Measurements from ENCODE around the gene METTL22. TPM values are rescaled to one million over a fixed set of nuclear protein-coding genes. Genes with fewer than 3 reads are reported as not detected.

Gene METTL22
- total and polyA plus RNA-seq, 2 donors (not counting 1 experiment from before 2014, with no cell fraction given), result 49.5 to 62.9 TPM

DNA sequence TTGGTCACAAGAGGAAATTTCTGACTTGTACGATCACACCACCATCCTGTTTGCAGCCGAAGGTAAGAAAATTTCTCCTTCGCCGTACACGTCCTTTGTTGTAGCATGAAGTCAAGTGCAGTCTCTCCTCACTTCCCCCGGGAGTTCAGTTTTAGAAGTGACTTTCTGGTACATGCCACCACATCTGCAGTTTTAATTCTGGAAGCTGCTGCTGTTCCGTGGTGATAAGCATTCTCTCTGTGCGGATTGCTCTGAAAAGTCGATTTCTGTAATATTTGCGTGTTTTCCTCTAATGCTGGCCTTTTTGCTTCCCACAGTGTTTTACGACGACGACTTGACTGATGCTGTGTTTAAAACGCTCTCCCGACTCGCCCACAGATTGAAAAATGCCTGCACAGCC, 20.6 kb downstream of the METTL22 start:
- Histone ChIP-seq H3K9ac (ENCODE audit: low read length) (no peak overlapping the region), H3K79me2 (ENCODE audit: control insufficient read depth, insufficient read depth, low read length) (no peaks in the 10 kb centered on the region), H4K20me1 (ENCODE audit: control insufficient read depth, insufficient read depth, low read length, poor library complexity, severe bottlenecking) (no peaks in the 10 kb centered on the region), H3K4me3 (ENCODE audit: control extremely low read depth in 1 of 5, extremely low read depth in 1 of 5, insufficient read depth in 1 of 5, low read depth in 2 of 5, low read length in 4 of 5) (no peak overlapping the region), H3K9me3 (ENCODE audit: control extremely low read depth in 1 of 3, control insufficient read depth in 2 of 3, insufficient read depth in 1 of 3, low read length in 2 of 3) (no peaks in the 10 kb centered on the region), H2AFZ (ENCODE audit: insufficient read depth, low read depth, low read length, poor library complexity, severe bottlenecking) (no peak overlapping the region), H3K36me3 (replicated peaks in 1 of 2; ENCODE audit: control extremely low read depth in 1 of 2, control insufficient read depth in 1 of 2, extremely low read depth in 1 of 2, insufficient read depth in 2 of 2, low read length in 1 of 2) (peaks cover 4 to 78% of the 10 kb centered on the region in 2 experiments), H3K4me1 (ENCODE audit: control insufficient read depth in 2 of 2, insufficient read depth in 2 of 2, low read length in 2 of 2) (peaks cover 5% of the 10 kb centered on the region in 2 donors), H3K27ac (ENCODE audit: low read length in 2 of 2) (no peak overlapping the region), H3K27me3 (replicated peaks in 1 of 4; ENCODE audit: control extremely low read depth in 1 of 4, control insufficient read depth in 3 of 4, insufficient read depth in 4 of 4, low read length in 3 of 4) (no peaks in the 10 kb centered on the region), H3K4me2 (replicated peaks; ENCODE audit: low read depth, low read length, poor library complexity, severe bottlenecking) (no peak overlapping the region)
- POLR2A ChIA-PET, result no interaction called here
- Mint-ChIP-seq H3K27me3 (no peaks in the 10 kb centered on the region), H3K4me3 (no peak overlapping the region), H3K4me1 (peaks cover 9% of the 10 kb centered on the region), H3K27ac (no peak overlapping the region), H3K9me3 (ENCODE audit: insufficient read depth) (no peaks in the 10 kb centered on the region)
- 84% methylated on average over 16 of the region's 16 CpGs for WGBS (ENCODE audit: insufficient coverage)
- intact Hi-C loops (cut with micrococcal nuclease), result no loop called here
- DNase-seq, result no peak
- CTCF ChIA-PET, result no interaction called here
- ATAC-seq (ENCODE audit: low read depth), result no peak
- TF ChIP-seq, protein P1, sequence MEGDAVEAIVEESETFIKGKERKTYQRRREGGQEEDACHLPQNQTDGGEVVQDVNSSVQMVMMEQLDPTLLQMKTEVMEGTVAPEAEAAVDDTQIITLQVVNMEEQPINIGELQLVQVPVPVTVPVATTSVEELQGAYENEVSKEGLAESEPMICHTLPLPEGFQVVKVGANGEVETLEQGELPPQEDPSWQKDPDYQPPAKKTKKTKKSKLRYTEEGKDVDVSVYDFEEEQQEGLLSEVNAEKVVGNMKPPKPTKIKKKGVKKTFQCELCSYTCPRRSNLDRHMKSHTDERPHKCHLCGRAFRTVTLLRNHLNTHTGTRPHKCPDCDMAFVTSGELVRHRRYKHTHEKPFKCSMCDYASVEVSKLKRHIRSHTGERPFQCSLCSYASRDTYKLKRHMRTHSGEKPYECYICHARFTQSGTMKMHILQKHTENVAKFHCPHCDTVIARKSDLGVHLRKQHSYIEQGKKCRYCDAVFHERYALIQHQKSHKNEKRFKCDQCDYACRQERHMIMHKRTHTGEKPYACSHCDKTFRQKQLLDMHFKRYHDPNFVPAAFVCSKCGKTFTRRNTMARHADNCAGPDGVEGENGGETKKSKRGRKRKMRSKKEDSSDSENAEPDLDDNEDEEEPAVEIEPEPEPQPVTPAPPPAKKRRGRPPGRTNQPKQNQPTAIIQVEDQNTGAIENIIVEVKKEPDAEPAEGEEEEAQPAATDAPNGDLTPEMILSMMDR (IDR thresholded peaks at IDR 0.05), result no peak
- TF ChIP-seq EZH2 (IDR thresholded peaks at IDR 0.05; ENCODE audit: borderline replicate concordance, insufficient read depth, low read depth, low read length, poor library complexity, severe bottlenecking), result no peak

GRCh38 chr16:8644211-8645140, 23.0 kb downstream of the METTL22 start:
- Mint-ChIP-seq H3K4me3 (no peak overlapping the region), H3K27ac (peak overlapping the region; percentile 35), H3K27me3 (no peaks in the 10 kb centered on the region), H3K9me3 (ENCODE audit: insufficient read depth) (no peaks in the 10 kb centered on the region), H3K4me1 (peaks cover 9% of the 10 kb centered on the region)
- no peaks in the 10 kb centered on the region for H3K79me2 ChIP-seq (ENCODE audit: control insufficient read depth, insufficient read depth, low read length)
- H3K27ac ChIP-seq (ENCODE audit: low read length in 2 of 2), result peak overlapping the region in 1 of 2 donors; percentile 52
- H2AFZ ChIP-seq (ENCODE audit: insufficient read depth, low read depth, low read length, poor library complexity, severe bottlenecking), result no peak overlapping the region
- H3K4me1 ChIP-seq (ENCODE audit: control insufficient read depth in 2 of 2, insufficient read depth in 2 of 2, low read length in 2 of 2), result peaks cover 5% of the 10 kb centered on the region in 2 donors
- no peaks in the 10 kb centered on the region for H3K27me3 ChIP-seq (replicated peaks in 1 of 4; ENCODE audit: control extremely low read depth in 1 of 4, control insufficient read depth in 3 of 4, insufficient read depth in 4 of 4, low read length in 3 of 4)
- intact Hi-C loops (cut with micrococcal nuclease), result no loop called here
- H3K4me3 ChIP-seq (ENCODE audit: control extremely low read depth in 1 of 5, extremely low read depth in 1 of 5, insufficient read depth in 1 of 5, low read depth in 2 of 5, low read length in 4 of 5), result peak overlapping the region in 1 of 5 experiments; percentile 54
- DNase-seq (peak; percentile 15), ATAC-seq (ENCODE audit: low read depth) (peak; percentile 53)
- H3K4me2 ChIP-seq (replicated peaks; ENCODE audit: low read depth, low read length, poor library complexity, severe bottlenecking), result peak overlapping the region; percentile 35
- H3K9ac ChIP-seq (ENCODE audit: low read length), result no peak overlapping the region
- ChIA-PET POLR2A (no interaction called here), CTCF (interaction anchor here (0.9 kb wide), 1 partner anchor 13 kb away, joined by 3 read pairs; no protein-coding TSS in a partner anchor)
- no peaks in the 10 kb centered on the region for H3K9me3 ChIP-seq (ENCODE audit: control extremely low read depth in 1 of 3, control insufficient read depth in 2 of 3, insufficient read depth in 1 of 3, low read length in 2 of 3)
- 67% methylated on average over 21 of the region's 29 CpGs for WGBS (ENCODE audit: insufficient coverage)
- TF ChIP-seq, protein P1 (IDR thresholded peaks at IDR 0.05), result no peak
- no peak for TF ChIP-seq EZH2 (IDR thresholded peaks at IDR 0.05; ENCODE audit: borderline replicate concordance, insufficient read depth, low read depth, low read length, poor library complexity, severe bottlenecking)
- no peaks in the 10 kb centered on the region for H4K20me1 ChIP-seq (ENCODE audit: control insufficient read depth, insufficient read depth, low read length, poor library complexity, severe bottlenecking)
- H3K36me3 ChIP-seq (replicated peaks in 1 of 2; ENCODE audit: control extremely low read depth in 1 of 2, control insufficient read depth in 1 of 2, extremely low read depth in 1 of 2, insufficient read depth in 2 of 2, low read length in 1 of 2), result peaks cover 4 to 69% of the 10 kb centered on the region in 2 experiments

All from B cell (primary cell).